ENCODE measurements around the gene RENBP.
A peak's percentile ranks its signal among the peaks of the same experiment; 100 is the strongest.

RENBP gene

DNA sequence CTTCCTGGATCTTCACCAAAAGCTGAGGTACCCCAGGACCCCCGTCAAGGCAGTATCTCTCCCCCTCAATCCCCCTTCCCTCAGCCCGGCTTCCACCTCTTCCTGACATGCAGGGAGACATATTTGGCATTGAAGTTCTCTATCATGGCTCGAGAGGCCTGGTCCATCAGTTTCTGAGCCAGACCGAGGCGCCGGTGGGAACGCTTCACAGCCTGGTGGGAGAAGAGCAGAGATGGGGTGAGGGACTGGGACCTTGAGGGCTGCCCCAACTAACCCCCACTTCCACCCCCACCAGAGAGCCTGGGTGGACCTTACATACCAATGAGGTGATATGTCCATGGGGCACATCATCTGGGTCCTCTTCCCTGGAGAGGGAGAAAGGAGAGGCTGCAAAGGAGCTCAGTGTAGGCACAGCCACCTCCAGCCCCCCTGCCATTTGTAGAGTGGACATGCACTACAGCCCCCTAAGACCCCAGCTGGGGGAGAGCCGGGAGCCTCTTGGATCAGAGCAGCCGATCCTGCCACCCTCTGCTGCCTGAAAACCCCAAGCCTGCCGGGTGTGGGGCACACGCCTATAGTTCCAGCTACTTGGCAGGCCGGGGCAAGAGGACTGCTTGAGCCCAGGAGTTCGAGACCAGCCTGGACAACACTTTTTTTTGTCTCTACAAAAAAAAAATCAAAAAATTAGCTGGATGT lies 12.1 kb downstream of the RENBP start:
- Histone ChIP-seq H3K27ac (ENCODE audit: extremely low read depth, low read depth, low read length) (no peak overlapping the region), H3K4me3 (ENCODE audit: low read depth, low read length) (no peak overlapping the region), H3K36me3 (ENCODE audit: control insufficient read depth in 2 of 2, insufficient read depth in 1 of 2, low read length in 2 of 2) (peaks cover 23 to 48% of the 10 kb centered on the region in 2 experiments), H3K9me3 (ENCODE audit: control insufficient read depth, insufficient read depth, low read depth, low read length) (no peaks in the 10 kb centered on the region), H3K4me1 (ENCODE audit: control insufficient read depth, insufficient read depth, low read length) (peaks cover 17% of the 10 kb centered on the region)
- POLR2A ChIA-PET: interaction anchor here (1.5 kb wide), 1 partner anchor 39 kb away, joined by 3 read pairs; the partner anchor contains the start of gene HCFC1
- CTCF ChIA-PET: interaction anchor here (0.8 to 14.7 kb wide), 5 partner anchors 9 to 168 kb away, joined by 3 to 267 read pairs (median 3); partner anchors contain the start of genes PLXNB3 and RENBP
- TF ChIP-seq, protein P1, sequence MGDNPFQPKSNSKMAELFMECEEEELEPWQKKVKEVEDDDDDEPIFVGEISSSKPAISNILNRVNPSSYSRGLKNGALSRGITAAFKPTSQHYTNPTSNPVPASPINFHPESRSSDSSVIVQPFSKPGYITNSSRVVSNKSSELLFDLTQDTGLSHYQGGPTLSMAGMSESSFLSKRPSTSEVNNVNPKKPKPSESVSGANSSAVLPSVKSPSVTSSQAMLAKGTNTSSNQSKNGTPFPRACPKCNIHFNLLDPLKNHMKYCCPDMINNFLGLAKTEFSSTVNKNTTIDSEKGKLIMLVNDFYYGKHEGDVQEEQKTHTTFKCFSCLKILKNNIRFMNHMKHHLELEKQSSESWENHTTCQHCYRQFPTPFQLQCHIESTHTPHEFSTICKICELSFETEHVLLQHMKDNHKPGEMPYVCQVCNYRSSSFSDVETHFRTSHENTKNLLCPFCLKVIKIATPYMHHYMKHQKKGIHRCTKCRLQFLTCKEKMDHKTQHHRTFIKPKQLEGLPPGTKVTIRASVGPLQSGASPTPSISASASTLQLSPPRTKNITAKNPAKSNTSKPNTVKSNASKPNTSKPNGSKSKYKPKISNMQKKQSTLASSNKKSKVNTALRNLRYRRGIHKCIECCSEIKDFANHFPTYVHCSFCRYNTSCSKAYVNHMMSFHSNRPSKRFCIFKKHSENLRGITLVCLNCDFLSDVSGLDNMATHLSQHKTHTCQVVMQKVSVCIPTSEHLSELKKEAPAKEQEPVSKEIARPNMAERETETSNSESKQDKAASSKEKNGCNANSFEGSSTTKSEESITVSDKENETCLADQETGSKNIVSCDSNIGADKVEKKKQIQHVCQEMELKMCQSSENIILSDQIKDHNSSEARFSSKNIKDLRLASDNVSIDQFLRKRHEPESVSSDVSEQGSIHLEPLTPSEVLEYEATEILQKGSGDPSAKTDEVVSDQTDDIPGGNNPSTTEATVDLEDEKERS (tag by site-specific recombination; IDR thresholded peaks at IDR 0.05): no peak
- TF ChIP-seq ZNF354C (tag by site-specific recombination; IDR thresholded peaks at IDR 0.05; ENCODE audit: borderline replicate concordance, low read depth) (no peak), ZNF624 (tag by site-specific recombination; IDR thresholded peaks at IDR 0.05) (no peak), ELK4 (IDR thresholded peaks at IDR 0.05; ENCODE audit: borderline replicate concordance, low read depth, low read length) (no peak), ZNF610 (tag by site-specific recombination; IDR thresholded peaks at IDR 0.05; ENCODE audit: borderline replicate concordance) (no peak)

GRCh38 chrX:153931748-153932147 lies 12.7 kb downstream of the RENBP start:
- Histone ChIP-seq H3K4me1 (ENCODE audit: control insufficient read depth, insufficient read depth, low read length) (peaks cover 17% of the 10 kb centered on the region), H3K27ac (ENCODE audit: extremely low read depth, low read depth, low read length) (0 out of 2 replicates have a peak overlapping the region, but pooled peaks have one; percentile 19), H3K4me3 (ENCODE audit: low read depth, low read length) (no peak overlapping the region), H3K36me3 (ENCODE audit: control insufficient read depth in 2 of 2, insufficient read depth in 1 of 2, low read length in 2 of 2) (peaks cover 23 to 48% of the 10 kb centered on the region in 2 experiments), H3K9me3 (ENCODE audit: control insufficient read depth, insufficient read depth, low read depth, low read length) (no peaks in the 10 kb centered on the region)
- TF ChIP-seq ZNF311 (tag by site-specific recombination; IDR thresholded peaks at IDR 0.05; ENCODE audit: borderline replicate concordance) (no peak), YY2 (tag by site-specific recombination; IDR thresholded peaks at IDR 0.05) (no peak), ZNF24 (tag by site-specific recombination; IDR thresholded peaks at IDR 0.05) (no peak), ZNF707 (tag by site-specific recombination; IDR thresholded peaks at IDR 0.05) (no peak), ZSCAN23 (tag by site-specific recombination; IDR thresholded peaks at IDR 0.05) (no peak), ZNF660 (tag by site-specific recombination; IDR thresholded peaks at IDR 0.05) (no peak), ZNF10 (tag by site-specific recombination; IDR thresholded peaks at IDR 0.05) (no peak), FEZF1 (tag by site-specific recombination; IDR thresholded peaks at IDR 0.05) (no peak), SETDB1 (IDR thresholded peaks at IDR 0.05; ENCODE audit: insufficient read length, low read length) (no peak), ZNF596 (tag by site-specific recombination; IDR thresholded peaks at IDR 0.05) (no peak), ZNF830 (tag by site-specific recombination; IDR thresholded peaks at IDR 0.05; ENCODE audit: low read depth) (no peak), ZNF2 (tag by site-specific recombination; IDR thresholded peaks at IDR 0.05) (no peak), ZNF112 (tag by site-specific recombination; IDR thresholded peaks at IDR 0.05) (no peak), MYNN (tag by site-specific recombination; IDR thresholded peaks at IDR 0.05; ENCODE audit: borderline replicate concordance) (no peak), ZNF600 (tag by site-specific recombination; IDR thresholded peaks at IDR 0.05) (no peak), ZNF37A (tag by site-specific recombination; IDR thresholded peaks at IDR 0.05) (no peak), ZNF610 (tag by site-specific recombination; IDR thresholded peaks at IDR 0.05; ENCODE audit: borderline replicate concordance) (no peak), ZNF221 (tag by site-specific recombination; IDR thresholded peaks at IDR 0.05; ENCODE audit: borderline replicate concordance) (no peak)
- TF ChIP-seq, protein P2, sequence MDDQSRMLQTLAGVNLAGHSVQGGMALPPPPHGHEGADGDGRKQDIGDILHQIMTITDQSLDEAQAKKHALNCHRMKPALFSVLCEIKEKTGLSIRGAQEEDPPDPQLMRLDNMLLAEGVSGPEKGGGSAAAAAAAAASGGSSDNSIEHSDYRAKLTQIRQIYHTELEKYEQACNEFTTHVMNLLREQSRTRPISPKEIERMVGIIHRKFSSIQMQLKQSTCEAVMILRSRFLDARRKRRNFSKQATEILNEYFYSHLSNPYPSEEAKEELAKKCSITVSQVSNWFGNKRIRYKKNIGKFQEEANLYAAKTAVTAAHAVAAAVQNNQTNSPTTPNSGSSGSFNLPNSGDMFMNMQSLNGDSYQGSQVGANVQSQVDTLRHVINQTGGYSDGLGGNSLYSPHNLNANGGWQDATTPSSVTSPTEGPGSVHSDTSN (CRISPR knock-in tag; IDR thresholded peaks at IDR 0.05): no peak
- ChIA-PET POLR2A (interaction anchor here (0.7 kb wide), 1 partner anchor 40 kb away, joined by 3 read pairs; the partner anchor contains the start of gene HCFC1), CTCF (interaction anchor here (14.7 kb wide), 1 partner anchor 17 kb away, joined by 267 read pairs; the partner anchor contains the start of gene RENBP)
